ENCODE measurements around the gene INAFM1.
A peak's percentile ranks its signal among the peaks of the same experiment; 100 is the strongest.
"Not testable (repeated sequence)": the region's sequence is repeated elsewhere in the genome, so short reads cannot be mapped to it uniquely, and the experiment has no call there.

INAFM1 gene

DNA sequence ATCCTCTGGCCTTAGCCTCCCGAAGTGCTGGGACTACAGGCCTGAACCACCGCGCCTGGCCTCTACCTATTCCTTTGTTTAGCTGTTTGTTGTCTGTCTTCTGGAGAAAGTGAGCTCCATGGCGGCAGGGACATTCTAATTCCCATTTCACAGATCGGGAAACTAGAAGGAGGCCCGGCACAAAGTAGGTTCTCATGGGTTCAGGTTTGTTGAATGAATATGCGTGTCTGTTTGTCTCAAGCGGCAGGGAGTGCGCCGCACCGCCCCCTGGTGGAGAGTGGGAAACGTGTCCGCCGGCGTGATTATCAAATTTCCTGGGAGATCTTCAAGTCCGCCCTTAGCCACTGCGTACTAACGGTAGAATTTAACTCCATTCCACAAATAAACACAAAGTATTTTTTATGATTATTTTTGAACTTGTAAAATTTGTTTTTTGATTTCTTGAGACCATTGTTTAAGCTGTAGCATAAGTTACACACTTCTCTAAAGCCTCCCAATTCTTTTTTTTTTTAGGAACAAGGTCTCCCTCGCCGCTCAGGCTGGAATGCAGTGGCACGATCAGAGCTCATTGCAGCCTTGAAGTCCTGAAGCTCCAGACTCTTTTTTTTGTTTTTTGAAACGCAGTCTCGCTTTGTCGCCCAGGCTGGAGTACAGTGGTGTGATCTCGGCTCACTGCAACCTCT is 27.2 kb upstream of the INAFM1 start:
- TF ChIP-seq JUND (IDR thresholded peaks at IDR 0.05; ENCODE audit: low read depth), result no peak
- in situ Hi-C loops (cut with HindIII; ENCODE audit: low pct_unique_long_range_greater_than_20kb, low sequenced_read_pairs), result no loop called here
- peak in 1 of 2 experiments; percentile 72 for DNase-seq (ENCODE audit: low read depth in 1 of 2, low spot score in 1 of 2)

DNA sequence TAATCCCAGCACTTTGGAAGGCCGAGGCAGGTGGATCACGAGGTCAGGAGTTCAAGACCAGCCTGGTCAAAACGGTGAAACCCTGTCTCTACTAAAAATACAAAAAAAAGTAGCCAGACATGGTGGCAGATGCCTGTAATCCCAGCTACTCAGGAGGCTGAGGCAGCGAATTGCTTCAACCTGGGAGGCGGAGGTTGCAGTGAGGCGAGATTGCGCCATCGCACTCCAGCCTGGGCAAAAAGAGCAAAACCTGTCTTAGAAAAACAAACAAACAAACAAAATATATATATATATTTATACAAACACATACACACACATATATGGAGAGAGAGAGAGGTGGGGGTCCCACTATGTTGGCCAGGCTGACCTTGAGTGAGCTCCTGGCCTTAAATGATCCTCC is 21.7 kb upstream of the INAFM1 start:
- in situ Hi-C loops (cut with HindIII; ENCODE audit: low pct_unique_long_range_greater_than_20kb, low sequenced_read_pairs); DNase-seq (ENCODE audit: low read depth in 1 of 2, low spot score in 1 of 2): not testable (repeated sequence)

- no peak for TF ChIP-seq JUND (IDR thresholded peaks at IDR 0.05; ENCODE audit: low read depth)
- in situ Hi-C loops (cut with HindIII; ENCODE audit: low pct_unique_long_range_greater_than_20kb, low sequenced_read_pairs), result no loop called here
Observed at GRCh38 chr19:47253467-47253881, 21.2 kb upstream of the INAFM1 start.

GRCh38 chr19:47253970-47254369 is 20.7 kb upstream of the INAFM1 start:
- no peak for TF ChIP-seq JUND (IDR thresholded peaks at IDR 0.05; ENCODE audit: low read depth)
- in situ Hi-C loops (cut with HindIII; ENCODE audit: low pct_unique_long_range_greater_than_20kb, low sequenced_read_pairs), result no loop called here
- no peak for DNase-seq (ENCODE audit: low read depth in 1 of 2, low spot score in 1 of 2)

More at GRCh38 chr19:47253467-47253881, 21.2 kb upstream of the INAFM1 start:
- DNase-seq (ENCODE audit: low read depth in 1 of 2, low spot score in 1 of 2), result no peak

DNA sequence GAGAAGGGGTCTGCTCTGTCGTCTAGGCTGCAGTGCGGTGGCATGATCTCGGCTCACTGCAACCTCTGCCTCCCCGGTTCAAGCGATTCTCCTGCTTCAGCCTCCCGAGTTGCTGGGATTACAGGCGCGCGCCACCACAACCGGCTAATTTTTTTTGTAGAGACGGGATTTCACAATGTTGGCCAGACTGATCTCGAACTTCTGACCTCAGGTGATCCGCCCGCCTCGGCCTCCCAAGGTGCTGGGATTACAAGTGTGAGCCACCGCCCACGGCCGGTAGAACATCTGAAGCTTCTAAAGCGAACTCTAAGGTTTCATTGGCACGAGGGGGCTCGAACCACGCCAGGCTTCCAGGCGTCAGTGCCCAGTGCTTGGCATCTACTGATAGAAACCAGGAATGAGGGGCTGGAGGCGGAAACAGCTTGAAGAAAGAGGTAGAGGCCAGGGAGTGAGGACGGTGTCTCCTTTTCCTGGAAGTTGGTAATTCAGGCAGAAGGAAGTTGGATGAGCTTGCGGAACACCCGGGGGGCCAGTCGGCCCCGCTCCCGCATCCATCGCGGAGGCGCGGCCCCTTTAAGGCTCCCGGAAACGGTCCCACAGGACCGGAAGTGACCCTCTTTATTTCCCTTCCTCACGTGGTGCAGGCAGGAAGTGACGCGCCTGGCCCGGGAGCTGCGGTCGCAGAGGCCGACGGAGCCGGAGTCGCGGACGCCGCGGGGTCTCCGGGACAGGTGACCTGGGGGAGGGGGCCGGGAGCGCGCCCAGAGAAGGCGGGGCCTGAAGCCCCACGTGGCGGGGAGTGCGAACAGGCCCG is 18.6 kb upstream of the INAFM1 start, which contains the start of gene CCDC9:
Gene CCDC9, plus strand, starts transcription at position 647 of the 814 bp plus-strand sequence. CDS start 1,876 bp downstream, outside the sequence.
- TF ChIP-seq JUND (IDR thresholded peaks at IDR 0.05; ENCODE audit: low read depth), result no peak
- in situ Hi-C loops (cut with HindIII; ENCODE audit: low pct_unique_long_range_greater_than_20kb, low sequenced_read_pairs), result no loop called here
- peak; percentile 80 to 97 for DNase-seq (ENCODE audit: low read depth in 1 of 2, low spot score in 1 of 2)

GRCh38 chr19:47256693-47257410 is 17.8 kb upstream of the INAFM1 start:
- in situ Hi-C loops (cut with HindIII; ENCODE audit: low pct_unique_long_range_greater_than_20kb, low sequenced_read_pairs), result no loop called here
- peak; percentile 93 to 96 for DNase-seq (ENCODE audit: low read depth in 1 of 2, low spot score in 1 of 2)
- TF ChIP-seq JUND (IDR thresholded peaks at IDR 0.05; ENCODE audit: low read depth), result no peak

DNA sequence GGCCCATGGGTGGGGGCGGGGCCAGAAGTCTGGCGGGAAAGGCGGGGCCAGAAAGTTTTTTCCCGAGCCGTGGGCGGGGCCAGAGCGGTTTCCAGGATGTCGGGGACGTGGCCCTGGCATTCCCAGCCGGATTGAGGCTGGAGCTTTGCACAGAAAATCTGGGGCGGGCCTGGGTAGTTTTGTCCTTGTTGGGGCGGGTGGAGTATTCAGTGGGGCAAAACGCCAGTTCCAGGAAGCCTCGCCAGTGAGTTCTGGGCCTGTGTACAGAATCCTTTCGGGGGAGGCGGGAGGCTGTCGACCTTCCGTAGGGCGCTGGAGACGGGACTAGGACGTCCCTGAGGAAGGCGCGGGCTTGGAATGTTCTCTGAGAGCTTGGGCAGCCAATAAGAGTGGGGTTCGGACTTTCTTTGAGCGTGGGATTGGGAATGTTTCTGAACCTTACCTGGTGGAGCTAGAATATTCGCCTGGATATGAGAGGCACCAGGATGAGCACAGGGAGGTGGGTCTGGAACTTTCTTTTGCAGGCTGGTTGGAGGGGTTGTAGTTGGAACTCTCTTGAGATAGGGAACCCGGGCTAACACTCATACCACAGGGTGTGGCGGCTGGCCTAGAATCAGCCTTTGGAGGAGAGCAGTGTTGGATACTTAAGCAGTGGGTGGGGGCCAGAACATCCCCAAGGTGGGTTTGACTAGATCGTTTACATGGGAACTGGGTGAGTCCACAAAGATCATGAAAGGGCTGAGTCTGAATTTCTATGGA is 17.1 kb upstream of the INAFM1 start:
- DNase-seq (ENCODE audit: low read depth in 1 of 2, low spot score in 1 of 2), result no peak
- TF ChIP-seq JUND (IDR thresholded peaks at IDR 0.05; ENCODE audit: low read depth), result no peak
- in situ Hi-C loops (cut with HindIII; ENCODE audit: low pct_unique_long_range_greater_than_20kb, low sequenced_read_pairs), result no loop called here

DNA sequence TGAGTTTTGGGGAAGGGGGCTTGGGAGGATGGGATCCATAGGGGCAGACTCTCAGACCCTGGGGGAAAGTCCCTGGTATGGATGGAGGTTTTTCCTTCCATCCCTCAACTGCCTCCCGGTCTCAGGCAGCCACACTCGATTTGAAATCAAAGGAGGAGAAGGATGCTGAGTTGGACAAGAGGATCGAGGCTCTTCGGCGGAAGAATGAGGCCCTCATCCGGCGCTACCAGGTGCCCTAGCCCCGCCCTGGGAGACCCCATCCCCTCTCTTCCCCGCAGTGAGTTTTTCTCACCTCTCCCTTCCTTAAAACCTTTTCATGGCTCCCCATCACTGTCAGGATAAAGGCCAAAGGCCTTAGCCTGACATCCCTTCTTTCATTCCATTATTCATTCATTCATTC is 16.3 kb upstream of the INAFM1 start:
- in situ Hi-C loops (cut with HindIII; ENCODE audit: low pct_unique_long_range_greater_than_20kb, low sequenced_read_pairs), result no loop called here
- DNase-seq (ENCODE audit: low read depth in 1 of 2, low spot score in 1 of 2), result no peak
- TF ChIP-seq JUND (IDR thresholded peaks at IDR 0.05; ENCODE audit: low read depth), result no peak

DNA sequence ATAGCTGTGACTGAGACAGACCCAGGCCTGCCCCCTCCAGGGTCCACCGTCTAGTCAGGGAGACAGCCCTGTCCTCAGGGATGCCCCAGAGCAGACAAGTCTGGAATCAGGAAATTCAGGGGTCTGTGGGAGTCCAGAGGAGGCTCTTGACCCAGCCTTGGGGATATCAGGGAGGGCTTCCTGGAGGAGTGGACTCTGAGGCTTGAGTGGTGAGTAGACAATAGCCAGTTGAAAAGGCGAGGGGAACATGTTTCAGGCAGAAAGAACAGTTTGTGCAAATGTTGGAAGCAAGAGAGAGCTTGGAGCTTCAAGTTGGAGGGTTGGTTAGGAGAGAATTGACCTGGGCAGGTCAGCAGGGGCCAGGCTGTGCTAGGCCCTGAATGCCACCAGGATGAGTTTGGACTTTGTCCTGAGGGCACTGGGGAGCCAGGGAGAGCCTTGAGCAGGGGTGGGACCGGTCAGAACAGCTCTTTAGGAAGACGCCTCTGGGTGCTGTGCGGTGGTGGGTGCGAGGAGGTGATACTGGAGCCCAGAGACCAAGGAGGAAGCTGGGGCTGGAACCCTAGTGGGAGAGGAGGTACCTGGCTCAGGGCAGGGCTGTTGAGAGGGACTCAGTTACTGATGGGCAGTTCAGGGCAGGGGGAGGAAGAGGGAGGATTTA is 15.7 kb upstream of the INAFM1 start:
- TF ChIP-seq JUND (IDR thresholded peaks at IDR 0.05; ENCODE audit: low read depth), result no peak
- no peak for DNase-seq (ENCODE audit: low read depth in 1 of 2, low spot score in 1 of 2)
- in situ Hi-C loops (cut with HindIII; ENCODE audit: low pct_unique_long_range_greater_than_20kb, low sequenced_read_pairs), result no loop called here

DNA sequence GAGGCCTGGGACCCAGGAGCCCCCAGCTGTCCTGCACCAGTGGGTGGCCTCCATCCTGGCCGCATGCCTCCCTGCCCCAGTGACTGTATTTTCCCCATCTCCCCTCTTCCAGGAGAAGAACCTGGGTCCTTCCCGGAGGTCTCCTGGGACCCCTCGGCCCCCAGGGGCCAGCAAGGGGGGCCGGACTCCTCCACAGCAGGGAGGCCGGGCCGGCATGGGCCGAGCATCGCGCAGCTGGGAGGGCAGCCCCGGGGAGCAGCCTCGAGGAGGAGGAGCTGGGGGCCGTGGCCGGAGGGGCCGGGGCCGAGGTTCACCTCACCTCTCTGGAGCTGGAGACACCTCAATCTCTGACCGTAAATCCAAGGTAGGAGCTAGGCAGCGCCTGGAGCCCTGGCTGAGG is 14.2 kb upstream of the INAFM1 start:
- no peak for TF ChIP-seq JUND (IDR thresholded peaks at IDR 0.05; ENCODE audit: low read depth)
- in situ Hi-C loops (cut with HindIII; ENCODE audit: low pct_unique_long_range_greater_than_20kb, low sequenced_read_pairs), result no loop called here
- no peak for DNase-seq (ENCODE audit: low read depth in 1 of 2, low spot score in 1 of 2)

DNA sequence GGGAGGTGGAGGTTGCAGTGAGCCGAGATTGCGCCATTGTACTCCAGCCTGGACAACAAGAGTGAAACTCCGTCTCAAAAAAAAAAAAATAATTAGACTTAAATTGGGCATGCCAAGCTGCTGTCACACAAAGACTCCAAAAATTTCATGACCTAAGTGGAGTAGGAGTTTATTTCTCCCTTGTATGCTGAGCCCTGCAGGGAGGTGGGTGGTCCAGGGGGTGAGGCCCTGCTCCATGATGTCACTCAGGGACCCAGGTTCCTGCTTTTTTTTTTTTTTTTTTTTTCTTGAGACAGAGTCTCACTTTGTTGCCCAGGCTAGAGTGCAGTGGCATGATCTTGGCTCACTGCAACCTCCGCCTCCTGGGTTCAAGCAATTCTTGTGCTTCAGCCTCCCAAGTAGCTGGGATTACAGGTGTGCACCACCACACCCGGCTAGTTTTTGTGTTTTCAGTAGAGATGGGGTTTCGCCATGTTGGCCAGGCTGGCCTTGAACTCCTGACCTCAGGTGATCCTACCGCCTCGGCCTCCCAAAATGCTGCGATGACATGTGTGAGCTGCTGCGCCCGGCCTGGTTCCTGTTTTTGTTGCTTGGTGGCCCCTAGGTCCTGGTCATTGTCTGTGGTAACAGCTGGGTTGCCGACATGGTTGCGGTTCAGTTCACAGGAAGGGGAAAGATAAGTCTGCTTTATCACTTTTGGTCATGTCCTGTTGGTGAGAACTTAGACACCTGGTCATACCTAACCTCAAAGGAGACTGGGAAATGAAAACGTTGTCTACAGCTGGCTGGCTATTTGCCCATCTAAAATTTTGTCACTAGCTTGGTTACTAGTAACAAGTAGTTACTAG is 12.5 kb upstream of the INAFM1 start:
- DNase-seq (ENCODE audit: low read depth in 1 of 2, low spot score in 1 of 2); in situ Hi-C loops (cut with HindIII; ENCODE audit: low pct_unique_long_range_greater_than_20kb, low sequenced_read_pairs): not testable (repeated sequence)
